HCT116 (cell line): ENCODE measurements around the gene SLC6A11. TPM values are rescaled to one million over a fixed set of nuclear protein-coding genes. Genes with fewer than 3 reads are reported as not detected.

Experiments
- ATAC-seq: fragments of 200-7000 bp; cut with Tn5 transposase; 2 replicates; pipeline ENCODE4 v1.9.1; 2020; ENCODE audit warnings: mild to moderate bottlenecking, moderate library complexity
- BruUV-seq: library from RNA; stranded (reverse); fragments of 400-500 nt; replicated peaks from 2 replicates; lab custom pipeline; 2021; lab: Mats Ljungman, UMichigan
- CTCF ChIA-PET: fragments of 300-600 bp; sonication (Branson Sonifier 250); formaldehyde crosslinking; loops from one replicate; lab custom pipeline; 2021; ENCODE audit warnings: antibody characterized with exemption; lab: Charles Lee
- POLR2A ChIA-PET: fragments of 300-600, 350-600 bp; sonication (Branson Sonifier 250); formaldehyde crosslinking; loops from one replicate; lab custom pipeline; 2021; ENCODE audit warnings: antibody characterized with exemption; lab: Charles Lee
- RAD21 ChIA-PET, 2 experiments: fragments of 300-600 bp; sonication (Branson Sonifier 250); formaldehyde crosslinking; loops; one replicate each; lab custom pipeline; 2023; ENCODE audit warnings: low total read pairs in 2 of 2; ENCODE audit not compliant: uncharacterized antibody in 2 of 2, unreplicated experiment in 2 of 2, low non-redundant PET in 1 of 2; lab: Charles Lee
- DNase-seq: peaks from one replicate; pipeline ENCODE4 v3.0.0-alpha.2; 2010; ENCODE audit warnings: low read depth, low spot score
- H2AFZ ChIP-seq: fragments of 200-600 bp; shearing (Covaris generic), sonication (generic); 2 replicates; pipeline ENCODE4 v1.6.1; 2017; ENCODE audit warnings: low read depth, mixed run types, mixed read lengths, antibody characterized with exemption, low read length; ENCODE audit not compliant: poor library complexity, severe bottlenecking
- H3K27ac ChIP-seq: 2 replicates; pipeline ENCODE4 v1.5.1; 2012; ENCODE audit warnings: low read depth, low read length
- H3K27me3 ChIP-seq: fragments of 200-600 bp; sonication (generic); 2 replicates; pipeline ENCODE4 v1.6.1; 2016; ENCODE audit warnings: mixed run types, low read length, mixed read lengths; ENCODE audit not compliant: insufficient read depth
- H3K36me3 ChIP-seq, 2 experiments: fragments of 200-500 bp in 1 of 2; fragments of 200-600 bp in 1 of 2; sonication (Bioruptor generic) in 1 of 2; sonication (generic) in 1 of 2; 2 replicates each; pipeline versions ENCODE4 v1.5.1 to v1.6.1; 2014 to 2016; ENCODE audit warnings: low read length in 2 of 2, inconsistent platforms in 1 of 2, mixed read lengths in 1 of 2, mixed run types in 1 of 2; ENCODE audit not compliant: insufficient read depth in 2 of 2, control insufficient read depth in 1 of 2
- H3K4me1 ChIP-seq, 2 experiments: fragments of 200-600 bp in 1 of 2; sonication (generic) in 1 of 2; 2 replicates each; pipeline versions ENCODE4 v1.5.1 to v1.6.1; 2012 to 2017; ENCODE audit warnings: low read length in 2 of 2, inconsistent platforms in 1 of 2, mild to moderate bottlenecking in 1 of 2, mixed read lengths in 1 of 2, mixed run types in 1 of 2, moderate library complexity in 1 of 2; ENCODE audit not compliant: insufficient read depth in 2 of 2, control insufficient read depth in 1 of 2
- H3K4me2 ChIP-seq: fragments of 200-600 bp; sonication (generic); 2 replicates; pipeline ENCODE4 v1.6.1; 2017; ENCODE audit warnings: mixed run types, low read length, mixed read lengths
- H3K4me3 ChIP-seq, 2 experiments: fragments of 200-600 bp in 1 of 2; sonication (generic) in 1 of 2; replicated peaks in 1 of 2; 2 replicates each; pipeline ENCODE4 v1.5.1; 2011 to 2016; ENCODE audit warnings: low read length in 2 of 2, control low read depth in 1 of 2, low read depth in 1 of 2, mild to moderate bottlenecking in 1 of 2, mixed read lengths in 1 of 2, mixed run types in 1 of 2
- H3K79me2 ChIP-seq: fragments of 200-600 bp; sonication (generic); 2 replicates; pipeline ENCODE4 v1.6.1; 2017; ENCODE audit warnings: mild to moderate bottlenecking, mixed run types, low read length, moderate library complexity, mixed read lengths; ENCODE audit not compliant: insufficient read depth
- H3K9ac ChIP-seq: fragments of 200-600 bp; sonication (generic); 2 replicates; pipeline ENCODE4 v1.6.1; 2016; ENCODE audit warnings: low read length, mixed read lengths
- H3K9me2 ChIP-seq: fragments of 200-600 bp; sonication (generic), shearing (Covaris generic); 2 replicates; pipeline ENCODE4 v1.6.1; 2017; ENCODE audit warnings: mixed run types, mild to moderate bottlenecking, moderate library complexity; ENCODE audit not compliant: insufficient read depth
- H3K9me3 ChIP-seq, 2 experiments: fragments of 200-500 bp in 1 of 2; fragments of 200-600 bp in 1 of 2; sonication (Bioruptor generic) in 1 of 2; sonication (generic) in 1 of 2; 2 replicates each; pipeline ENCODE4 v1.6.1; 2014 to 2017; ENCODE audit warnings: low read length in 2 of 2, mixed read lengths in 2 of 2, inconsistent platforms in 1 of 2, low read depth in 1 of 2, mild to moderate bottlenecking in 1 of 2, mixed run types in 1 of 2, moderate library complexity in 1 of 2; ENCODE audit not compliant: control insufficient read depth in 1 of 2, insufficient read depth in 1 of 2
- H4K20me1 ChIP-seq: fragments of 200-600 bp; sonication (generic), shearing (Covaris generic); 2 replicates; pipeline ENCODE4 v1.6.1; 2017; ENCODE audit warnings: mixed run types, mild to moderate bottlenecking, moderate library complexity; ENCODE audit not compliant: insufficient read depth
- CBX3 ChIP-seq: IDR thresholded peaks from 2 replicates; pipeline ENCODE4 v1.6.1; 2012; ENCODE audit warnings: low read depth
- CEBPB ChIP-seq: IDR thresholded peaks from 2 replicates; pipeline ENCODE4 v1.6.1; 2012; ENCODE audit warnings: low read depth
- ELF1 ChIP-seq: IDR thresholded peaks from 2 replicates; pipeline ENCODE4 v1.6.1; 2012; ENCODE audit warnings: low read depth, borderline replicate concordance
- EZH2phosphoT487 ChIP-seq: fragments of 200-600 bp; IDR thresholded peaks from 2 replicates; pipeline ENCODE4 v1.6.1; 2018; ENCODE audit warnings: antibody characterized with exemption, borderline replicate concordance
- POLR2A ChIP-seq: IDR thresholded peaks from 2 replicates; pipeline ENCODE4 v1.7.0; 2011; ENCODE audit warnings: borderline replicate concordance; ENCODE audit not compliant: insufficient read depth, insufficient read length; ENCODE audit errors: extremely low read depth
- RAD21 ChIP-seq: IDR thresholded peaks from 2 replicates; pipeline ENCODE4 v1.6.1; 2012; ENCODE audit warnings: low read depth, mild to moderate bottlenecking
- SP1 ChIP-seq: IDR thresholded peaks from 2 replicates; pipeline ENCODE4 v1.6.1; 2012; ENCODE audit warnings: low read depth
- SRF ChIP-seq: IDR thresholded peaks from 2 replicates; pipeline ENCODE4 v1.6.1; 2012; ENCODE audit warnings: low read depth
- TCF7L2 ChIP-seq: IDR thresholded peaks from 2 replicates; pipeline ENCODE4 v1.7.0; 2011; ENCODE audit warnings: borderline replicate concordance, inconsistent platforms; ENCODE audit not compliant: insufficient read depth, insufficient read length; ENCODE audit errors: extremely low read depth
- YY1 ChIP-seq: IDR thresholded peaks from 2 replicates; pipeline ENCODE4 v1.6.1; 2011; ENCODE audit warnings: low read length, low read depth, moderate library complexity, mild to moderate bottlenecking; ENCODE audit not compliant: insufficient replicate concordance; ENCODE audit errors: extremely low read depth
- ZBTB33 ChIP-seq: IDR thresholded peaks from 2 replicates; pipeline ENCODE4 v1.6.1; 2011; ENCODE audit warnings: mild to moderate bottlenecking, low read length, moderate library complexity; ENCODE audit not compliant: insufficient replicate concordance; ENCODE audit errors: extremely low read depth
- ZFX ChIP-seq: fragments of 450-650 bp; IDR thresholded peaks from 2 replicates; pipeline ENCODE4 v1.6.1; 2017
- ZNF274 ChIP-seq: fragments of 200-500 bp; sonication (Bioruptor generic); IDR thresholded peaks from 2 replicates; pipeline ENCODE4 v1.6.1; 2014; ENCODE audit warnings: mild to moderate bottlenecking, low read depth, low read length, inconsistent platforms
- intact Hi-C: fragments of 100-400 bp; cut with micrococcal nuclease; formaldehyde crosslinking; loops from 2 replicates; pipeline ENCODE4 v1.10.0; 2022
- total RNA-seq: library from RNA; stranded (reverse); gene quantifications from one replicate; pipeline ENCODE4 v1.2.1, GENCODE V29; 2021; ENCODE audit not compliant: unreplicated experiment
- TF ChIP-seq, protein P1 (sequence below): IDR thresholded peaks from 2 replicates; pipeline ENCODE4 v1.6.1; 2012
- TF ChIP-seq, protein P2 (sequence below): IDR thresholded peaks from 2 replicates; pipeline ENCODE4 v1.6.1; 2012; ENCODE audit warnings: low read depth
- TF ChIP-seq, protein P3 (sequence below): IDR thresholded peaks from 2 replicates; pipeline ENCODE4 v1.6.1; 2012

SLC6A11 gene
- total RNA-seq, 1 experiment from 2014 or later = not detected

GRCh38 chr3:10870296-10870695, 54.3 kb downstream of the SLC6A11 start:
- ChIA-PET POLR2A (no interaction called here), RAD21 (no interaction called here), CTCF (no interaction called here)
- no TSS peak for BruUV-seq
- no peak overlapping the region for H3K4me3 ChIP-seq
- TF ChIP-seq ELF1 (no peak), POLR2A (no peak), TCF7L2 (no peak), EZH2phosphoT487 (no peak), SP1 (no peak), ZNF274 (no peak), RAD21 (no peak), YY1 (no peak), CBX3 (no peak), ZBTB33 (no peak), ZFX (no peak), CEBPB (no peak), SRF (no peak)
- TF ChIP-seq, protein P1, sequence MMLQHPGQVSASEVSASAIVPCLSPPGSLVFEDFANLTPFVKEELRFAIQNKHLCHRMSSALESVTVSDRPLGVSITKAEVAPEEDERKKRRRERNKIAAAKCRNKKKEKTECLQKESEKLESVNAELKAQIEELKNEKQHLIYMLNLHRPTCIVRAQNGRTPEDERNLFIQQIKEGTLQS = no peak
- TF ChIP-seq, protein P2, sequence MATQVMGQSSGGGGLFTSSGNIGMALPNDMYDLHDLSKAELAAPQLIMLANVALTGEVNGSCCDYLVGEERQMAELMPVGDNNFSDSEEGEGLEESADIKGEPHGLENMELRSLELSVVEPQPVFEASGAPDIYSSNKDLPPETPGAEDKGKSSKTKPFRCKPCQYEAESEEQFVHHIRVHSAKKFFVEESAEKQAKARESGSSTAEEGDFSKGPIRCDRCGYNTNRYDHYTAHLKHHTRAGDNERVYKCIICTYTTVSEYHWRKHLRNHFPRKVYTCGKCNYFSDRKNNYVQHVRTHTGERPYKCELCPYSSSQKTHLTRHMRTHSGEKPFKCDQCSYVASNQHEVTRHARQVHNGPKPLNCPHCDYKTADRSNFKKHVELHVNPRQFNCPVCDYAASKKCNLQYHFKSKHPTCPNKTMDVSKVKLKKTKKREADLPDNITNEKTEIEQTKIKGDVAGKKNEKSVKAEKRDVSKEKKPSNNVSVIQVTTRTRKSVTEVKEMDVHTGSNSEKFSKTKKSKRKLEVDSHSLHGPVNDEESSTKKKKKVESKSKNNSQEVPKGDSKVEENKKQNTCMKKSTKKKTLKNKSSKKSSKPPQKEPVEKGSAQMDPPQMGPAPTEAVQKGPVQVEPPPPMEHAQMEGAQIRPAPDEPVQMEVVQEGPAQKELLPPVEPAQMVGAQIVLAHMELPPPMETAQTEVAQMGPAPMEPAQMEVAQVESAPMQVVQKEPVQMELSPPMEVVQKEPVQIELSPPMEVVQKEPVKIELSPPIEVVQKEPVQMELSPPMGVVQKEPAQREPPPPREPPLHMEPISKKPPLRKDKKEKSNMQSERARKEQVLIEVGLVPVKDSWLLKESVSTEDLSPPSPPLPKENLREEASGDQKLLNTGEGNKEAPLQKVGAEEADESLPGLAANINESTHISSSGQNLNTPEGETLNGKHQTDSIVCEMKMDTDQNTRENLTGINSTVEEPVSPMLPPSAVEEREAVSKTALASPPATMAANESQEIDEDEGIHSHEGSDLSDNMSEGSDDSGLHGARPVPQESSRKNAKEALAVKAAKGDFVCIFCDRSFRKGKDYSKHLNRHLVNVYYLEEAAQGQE = no peak
- TF ChIP-seq, protein P3, sequence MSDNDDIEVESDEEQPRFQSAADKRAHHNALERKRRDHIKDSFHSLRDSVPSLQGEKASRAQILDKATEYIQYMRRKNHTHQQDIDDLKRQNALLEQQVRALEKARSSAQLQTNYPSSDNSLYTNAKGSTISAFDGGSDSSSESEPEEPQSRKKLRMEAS = no peak
- H2AFZ ChIP-seq = no peak overlapping the region
- ATAC-seq = no peak
- H3K9me3 ChIP-seq = no peaks in the 10 kb centered on the region
- no peaks in the 10 kb centered on the region for H3K79me2 ChIP-seq
- no peaks in the 10 kb centered on the region for H4K20me1 ChIP-seq
- no peak overlapping the region for H3K9ac ChIP-seq
- peaks cover 65% of the 10 kb centered on the region for H3K27me3 ChIP-seq
- no peaks in the 10 kb centered on the region for H3K36me3 ChIP-seq
- intact Hi-C loops = no loop called here
- H3K27ac ChIP-seq = no peak overlapping the region
- DNase-seq = no peak
- no peaks in the 10 kb centered on the region for H3K4me1 ChIP-seq
- no peak overlapping the region for H3K4me2 ChIP-seq
- no peaks in the 10 kb centered on the region for H3K9me2 ChIP-seq
